Ectodermal cell (in vitro differentiated cells): ENCODE data around the gene WNT7B.

Experiments
- H3K27ac ChIP-seq: 2 replicates; pipeline ENCODE4 v1.7.0; 2013; ENCODE audit warnings: mild to moderate bottlenecking, low read depth, low read length; ENCODE audit not compliant: insufficient read depth, poor library complexity, severe bottlenecking
- H3K27me3 ChIP-seq: 2 replicates; pipeline ENCODE4 v1.7.0; 2013; ENCODE audit warnings: mild to moderate bottlenecking, low read length; ENCODE audit not compliant: insufficient read depth, control insufficient read depth, poor library complexity, severe bottlenecking
- H3K36me3 ChIP-seq: one replicate; pipeline ENCODE4 v1.7.0; 2013; ENCODE audit warnings: low read length; ENCODE audit not compliant: control insufficient read depth, insufficient read depth
- H3K4me1 ChIP-seq: one replicate; pipeline ENCODE4 v1.7.0; 2013; ENCODE audit warnings: low read length; ENCODE audit not compliant: control insufficient read depth, insufficient read depth
- H3K4me3 ChIP-seq: 2 replicates; pipeline ENCODE4 v1.7.0; 2013; ENCODE audit warnings: low read depth, low read length, control low read depth; ENCODE audit not compliant: insufficient read depth
- H3K9me3 ChIP-seq: 2 replicates; pipeline ENCODE4 v1.7.0; 2013; ENCODE audit warnings: mild to moderate bottlenecking, low read length, moderate library complexity; ENCODE audit not compliant: control insufficient read depth
- WGBS, 2 experiments: methylation state at CpG; one replicate each; pipeline ENCODE4 v1.1.7; 2013; ENCODE audit warnings: missing lambda C conversion rate in 2 of 2; 5-methylcytosine and 5-hydroxymethylcytosine counted together

Gene WNT7B

GRCh38 chr22:45889093-45889538 lies 87.8 kb downstream of the WNT7B start:
- 93 to 95% methylated on average over 10 of the region's 10 CpGs for whole genome bisulfite sequencing, 2 experiments
- H3K27me3 ChIP-seq, result no peaks in the 10 kb centered on the region
- H3K4me1 ChIP-seq, result peaks cover 8% of the 10 kb centered on the region
- H3K36me3 ChIP-seq, result no peaks in the 10 kb centered on the region
- H3K9me3 ChIP-seq, result no peaks in the 10 kb centered on the region
- H3K27ac ChIP-seq, result no peak overlapping the region
- H3K4me3 ChIP-seq, result no peak overlapping the region

DNA sequence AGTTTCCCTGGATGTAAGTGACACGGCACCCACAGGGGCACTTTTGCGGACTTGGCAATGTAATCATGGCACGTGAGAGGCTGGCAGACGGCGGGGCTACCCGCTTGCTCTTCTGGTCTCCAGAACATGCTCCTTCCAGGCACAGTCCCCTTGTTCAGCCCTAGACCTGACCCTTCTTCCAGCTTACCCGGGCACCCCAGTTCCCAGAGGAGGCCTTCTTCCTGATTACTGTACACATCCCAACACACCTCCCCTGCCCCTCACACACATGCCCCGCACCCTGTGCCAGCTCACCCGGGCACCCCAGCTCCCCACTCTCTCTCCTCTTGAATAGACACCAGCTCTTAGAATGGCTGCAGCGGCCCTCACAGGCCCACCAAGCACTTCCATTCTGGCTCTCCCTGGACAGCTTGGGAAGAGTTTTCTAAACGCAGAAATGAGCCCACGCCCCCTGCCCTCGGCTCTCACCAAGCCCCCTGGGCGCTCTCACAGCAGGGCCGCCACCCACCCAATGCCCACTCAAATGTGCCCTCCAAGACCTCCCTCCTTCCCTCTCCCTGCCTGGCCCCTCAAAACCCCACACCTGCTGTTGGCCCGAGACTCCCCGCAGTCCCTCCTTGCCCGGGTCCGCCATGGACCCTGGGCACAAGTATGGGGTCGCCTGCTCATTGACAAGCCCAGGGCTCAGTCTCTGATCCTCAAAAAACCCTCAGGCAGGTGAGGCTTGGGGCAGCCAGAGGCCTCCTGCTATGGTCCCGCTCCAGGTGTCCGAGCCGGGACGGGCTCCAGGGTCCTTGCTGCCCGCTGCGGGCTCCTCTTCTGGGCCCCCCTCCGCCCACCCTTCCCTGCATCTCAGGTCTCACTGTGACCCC lies 88.5 kb downstream of the WNT7B start:
- H3K4me3 ChIP-seq, result no peak overlapping the region
- H3K9me3 ChIP-seq, result no peaks in the 10 kb centered on the region
- H3K4me1 ChIP-seq, result peaks cover 8% of the 10 kb centered on the region
- no peak overlapping the region for H3K27ac ChIP-seq
- 93 to 94% methylated on average over 27 of the region's 27 CpGs for WGBS, 2 experiments
- no peaks in the 10 kb centered on the region for H3K27me3 ChIP-seq
- H3K36me3 ChIP-seq, result no peaks in the 10 kb centered on the region

DNA sequence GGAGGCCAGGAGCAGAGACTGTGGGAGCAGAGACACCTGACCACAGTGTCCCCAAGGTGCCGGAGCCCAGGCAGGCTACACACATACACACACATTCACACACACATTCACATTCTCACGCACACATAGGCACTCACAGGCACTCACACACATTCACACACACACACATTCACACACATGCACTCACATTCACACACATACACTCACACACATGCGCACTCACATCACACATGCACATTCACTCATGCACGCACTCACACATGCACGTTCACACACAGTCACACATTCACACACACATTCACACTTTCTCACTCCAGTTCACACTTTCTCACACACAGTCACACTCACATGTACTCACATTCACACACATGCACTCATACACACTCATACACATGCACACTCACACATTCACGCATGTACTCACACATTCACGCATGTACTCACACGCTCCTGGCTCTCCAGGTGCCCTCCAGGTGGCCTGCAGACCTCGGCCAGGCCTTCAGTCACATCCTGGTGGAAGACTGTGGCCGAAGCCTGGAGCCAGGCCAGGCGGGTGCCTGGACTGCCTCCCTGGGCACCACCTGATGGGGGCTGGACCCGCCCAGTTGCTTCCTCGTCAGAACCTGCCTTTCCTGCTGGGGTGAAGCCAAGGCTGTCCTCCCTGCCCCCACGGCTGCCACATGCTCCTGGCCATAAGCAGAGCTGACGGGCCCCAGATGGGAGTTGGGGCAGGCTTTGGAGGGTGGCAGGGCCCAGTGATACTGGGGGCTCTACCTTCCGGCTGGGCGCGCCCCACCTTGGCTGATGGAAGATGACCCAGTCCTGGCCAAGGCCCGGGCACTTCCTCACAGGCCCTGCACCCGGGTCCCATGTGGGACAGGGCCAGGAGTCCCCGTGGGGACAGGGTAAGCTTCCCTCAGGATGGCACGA lies 89.5 kb downstream of the WNT7B start:
- no peak overlapping the region for H3K27ac ChIP-seq
- peaks cover 8% of the 10 kb centered on the region for H3K4me1 ChIP-seq
- H3K9me3 ChIP-seq, result no peaks in the 10 kb centered on the region
- no peak overlapping the region for H3K4me3 ChIP-seq
- 93 to 94% methylated on average over 22 of the region's 22 CpGs for WGBS, 2 experiments
- no peaks in the 10 kb centered on the region for H3K36me3 ChIP-seq
- no peaks in the 10 kb centered on the region for H3K27me3 ChIP-seq

DNA sequence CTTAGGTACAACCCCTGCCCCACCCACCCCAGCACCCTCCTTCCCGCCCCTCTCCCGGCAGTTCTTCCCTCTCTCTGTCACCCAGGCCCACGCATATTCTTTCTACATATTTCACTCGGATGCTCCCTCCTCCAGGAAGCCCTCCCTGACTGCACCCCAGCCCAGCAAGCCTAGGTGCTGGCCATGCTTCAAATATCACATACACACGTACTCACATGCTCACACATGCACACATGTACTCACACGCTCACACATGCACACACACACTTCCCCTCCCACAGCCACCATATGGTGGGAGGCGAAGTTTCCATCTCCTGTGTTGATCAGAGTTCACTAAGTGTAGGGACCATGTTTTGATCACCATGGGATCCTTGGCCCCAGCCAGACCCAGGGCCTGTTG lies 90.4 kb downstream of the WNT7B start:
- Histone ChIP-seq H3K9me3 (no peaks in the 10 kb centered on the region), H3K36me3 (no peaks in the 10 kb centered on the region), H3K27me3 (peaks cover 6% of the 10 kb centered on the region), H3K27ac (no peak overlapping the region), H3K4me1 (peaks cover 9% of the 10 kb centered on the region), H3K4me3 (no peak overlapping the region)
- WGBS, 2 experiments, result 92 to 95% methylated on average over 7 of the region's 7 CpGs

GRCh38 chr22:45885941-45886395 lies 91.0 kb downstream of the WNT7B start:
- H3K4me1 ChIP-seq, result peaks cover 14% of the 10 kb centered on the region
- H3K9me3 ChIP-seq, result no peaks in the 10 kb centered on the region
- WGBS, 2 experiments, result 86 to 90% methylated on average over 21 of the region's 21 CpGs
- H3K36me3 ChIP-seq, result no peaks in the 10 kb centered on the region
- H3K27me3 ChIP-seq, result peaks cover 12% of the 10 kb centered on the region
- H3K27ac ChIP-seq, result no peak overlapping the region
- no peak overlapping the region for H3K4me3 ChIP-seq

DNA sequence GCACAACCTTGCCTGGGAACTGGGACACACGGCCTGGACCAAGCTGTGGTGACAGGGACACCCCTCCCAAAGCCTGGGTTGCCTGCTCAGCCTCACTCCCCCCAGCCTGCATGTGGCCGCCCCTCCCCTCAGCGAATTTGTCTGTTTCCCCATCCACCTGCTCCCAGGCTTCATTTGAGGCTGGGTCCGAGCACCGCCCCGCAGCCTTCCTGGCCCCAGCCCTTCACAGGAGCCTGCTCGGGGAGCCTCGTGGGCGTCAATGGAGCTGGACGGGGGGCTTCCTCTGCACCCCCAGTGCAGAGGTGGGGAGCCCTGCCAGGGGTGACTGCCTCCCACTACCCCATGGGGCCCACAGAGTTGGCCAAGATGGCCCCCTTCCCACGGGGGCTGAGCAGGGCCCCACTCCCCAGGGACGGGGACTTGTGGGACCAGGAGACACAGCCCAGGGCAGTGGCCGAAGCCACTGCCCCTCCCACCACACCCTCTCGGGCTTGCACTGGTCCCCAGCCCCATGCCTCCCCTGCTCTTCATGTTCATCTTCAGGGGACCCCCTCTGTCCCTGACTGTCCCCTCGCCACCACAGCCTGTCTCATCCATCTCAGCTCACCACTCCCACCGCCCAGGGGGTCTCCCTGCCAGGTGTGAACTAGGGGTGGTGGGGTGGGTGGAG lies 91.7 kb downstream of the WNT7B start:
- Histone ChIP-seq H3K27ac (no peak overlapping the region), H3K4me3 (no peak overlapping the region), H3K36me3 (no peaks in the 10 kb centered on the region), H3K9me3 (no peaks in the 10 kb centered on the region), H3K4me1 (peaks cover 21% of the 10 kb centered on the region), H3K27me3 (peaks cover 14% of the 10 kb centered on the region)
- 90 to 91% methylated on average over 15 to 16 of the region's 16 CpGs for WGBS, 2 experiments

DNA sequence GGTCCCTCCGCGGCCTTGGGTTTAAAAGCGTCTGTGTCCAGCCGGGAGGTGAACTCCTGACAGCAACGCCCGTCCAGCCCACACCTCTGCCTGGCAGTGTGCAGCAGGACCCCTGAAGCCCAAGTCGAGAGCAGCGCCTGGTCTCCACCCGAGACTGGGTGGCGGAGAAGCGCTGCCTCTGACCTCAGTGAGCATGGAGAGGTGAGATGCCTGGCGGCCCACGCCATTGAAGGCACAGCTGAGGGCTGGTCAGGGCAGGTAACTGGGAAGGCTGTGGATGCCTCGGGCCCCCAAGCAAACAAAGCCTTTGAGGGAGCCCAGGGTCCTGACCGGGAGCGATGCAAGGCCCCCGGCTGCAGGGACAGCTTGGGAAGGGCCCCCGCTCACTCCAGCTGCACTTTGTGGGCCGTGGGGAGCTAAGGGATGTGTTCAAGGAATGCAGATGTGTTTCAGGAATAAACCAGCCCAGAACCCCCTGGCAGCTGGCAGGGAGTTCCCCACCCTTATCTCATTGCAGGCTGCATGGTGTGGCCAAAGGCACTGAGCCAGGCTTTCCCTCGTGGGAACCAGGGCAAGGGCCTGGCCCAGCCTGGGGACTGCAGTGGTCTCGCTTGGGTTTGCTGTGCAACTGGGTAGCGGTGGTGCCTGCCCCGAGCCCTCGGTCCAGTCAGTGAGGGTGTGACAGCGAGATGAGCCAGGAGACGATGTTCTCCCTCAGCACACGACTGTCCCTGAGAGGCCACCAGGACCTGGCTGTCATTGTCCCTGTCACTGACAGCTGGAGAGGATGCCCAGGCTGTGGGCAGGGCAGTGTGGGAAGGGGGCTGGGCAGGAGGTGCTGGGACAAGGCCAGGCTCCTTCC lies 92.5 kb downstream of the WNT7B start:
- Histone ChIP-seq H3K27me3 (peaks cover 22% of the 10 kb centered on the region), H3K27ac (no peak overlapping the region), H3K9me3 (no peaks in the 10 kb centered on the region), H3K4me1 (peaks cover 26% of the 10 kb centered on the region), H3K36me3 (no peaks in the 10 kb centered on the region), H3K4me3 (no peak overlapping the region)
- WGBS, 2 experiments, result 92 to 93% methylated on average over 27 of the region's 27 CpGs

DNA sequence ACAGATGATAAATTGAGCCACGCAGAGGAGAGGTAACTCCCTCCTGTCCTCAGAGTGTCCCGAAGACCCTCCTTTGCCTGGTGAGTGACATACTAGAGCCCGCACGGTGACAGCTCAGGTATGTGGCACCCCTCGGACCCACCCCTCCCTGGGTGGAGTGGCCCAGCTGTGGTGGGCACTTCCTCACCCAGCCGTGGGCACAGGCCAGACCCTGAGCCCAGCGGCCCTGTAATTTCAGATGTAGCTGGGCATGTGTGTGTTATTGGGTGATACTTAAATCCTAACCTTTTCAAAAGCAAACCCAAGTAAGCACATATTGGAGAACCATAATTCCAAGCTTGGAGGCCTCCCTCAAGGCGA lies 93.2 kb downstream of the WNT7B start:
- no peak overlapping the region for H3K4me3 ChIP-seq
- 87 to 95% methylated on average over 8 of the region's 8 CpGs for WGBS, 2 experiments
- H3K27me3 ChIP-seq, result peaks cover 22% of the 10 kb centered on the region
- peaks cover 28% of the 10 kb centered on the region for H3K4me1 ChIP-seq
- no peaks in the 10 kb centered on the region for H3K36me3 ChIP-seq
- H3K27ac ChIP-seq, result no peak overlapping the region
- H3K9me3 ChIP-seq, result no peaks in the 10 kb centered on the region
